Activated naive CD8-positive, alpha-beta T cell treated with anti-CD3 and anti-CD28 coated beads, Interleukin-2, amount 50 U/mL, for 24 hours (primary cell): ENCODE data around the gene ZSCAN9.

Source experiments
- ATAC-seq: fragments of 150-1000 bp; cut with Tn5 transposase; one replicate; pipeline ENCODE4 v1.10.0; 2021
- DNase-seq: peaks from one replicate; pipeline ENCODE4 v3.0.0; 2021
- H3K27ac Mint-ChIP-seq: one replicate; pipeline ENCODE4 v1.8.0; 2021; ENCODE audit warnings: mild to moderate bottlenecking, mixed read lengths
- H3K27me3 Mint-ChIP-seq: one replicate; pipeline ENCODE4 v1.8.0; 2021; ENCODE audit warnings: mixed read lengths
- H3K36me3 Mint-ChIP-seq: one replicate; pipeline ENCODE4 v1.8.0; 2021; ENCODE audit warnings: low read depth, mixed read lengths
- H3K4me1 Mint-ChIP-seq: one replicate; pipeline ENCODE4 v1.8.0; 2021; ENCODE audit warnings: mixed read lengths
- H3K4me3 Mint-ChIP-seq: one replicate; pipeline ENCODE4 v1.8.0; 2021; ENCODE audit warnings: mild to moderate bottlenecking, moderate library complexity, mixed read lengths
- H3K9me3 Mint-ChIP-seq: one replicate; pipeline ENCODE4 v1.8.0; 2021; ENCODE audit warnings: mixed read lengths

Gene ZSCAN9

GRCh38 chr6:28269492-28269891, 44.4 kb downstream of the ZSCAN9 start:
- peak; percentile 45 for ATAC-seq
- H3K27ac Mint-ChIP-seq, result peak overlapping the region; percentile 37
- no peak overlapping the region for H3K4me3 Mint-ChIP-seq
- H3K27me3 Mint-ChIP-seq, result no peaks in the 10 kb centered on the region
- H3K36me3 Mint-ChIP-seq, result peaks cover 11% of the 10 kb centered on the region
- H3K4me1 Mint-ChIP-seq, result peaks cover 16% of the 10 kb centered on the region
- DNase-seq, result no peak
- H3K9me3 Mint-ChIP-seq, result no peaks in the 10 kb centered on the region

GRCh38 chr6:28274888-28275287, 49.8 kb downstream of the ZSCAN9 start:
- ATAC-seq, result no peak
- H3K27ac Mint-ChIP-seq, result peak overlapping the region; percentile 10

DNA sequence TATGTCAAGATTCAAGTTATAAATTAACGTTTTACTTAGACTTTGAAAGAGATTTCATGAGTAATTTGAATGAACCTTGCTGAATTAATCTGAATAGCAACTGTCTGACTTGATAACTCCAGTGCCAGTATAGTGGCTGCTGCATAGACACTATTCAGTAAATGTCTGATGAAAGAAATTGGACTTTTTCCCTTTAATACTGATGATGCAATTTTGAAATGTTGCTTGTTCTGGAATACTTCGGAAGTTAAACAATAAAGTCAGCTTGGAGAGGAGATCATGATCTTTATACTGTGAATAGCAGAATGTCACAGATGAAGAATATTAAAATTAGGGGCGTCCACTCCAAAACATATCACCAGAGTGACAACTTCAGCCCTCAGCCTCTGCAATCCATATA, 52.7 kb downstream of the ZSCAN9 start:
- no peak overlapping the region for H3K4me3 Mint-ChIP-seq
- DNase-seq (no peak), ATAC-seq (no peak)
- no peaks in the 10 kb centered on the region for H3K9me3 Mint-ChIP-seq
- H3K27ac Mint-ChIP-seq, result no peak overlapping the region
- peaks cover 16% of the 10 kb centered on the region for H3K4me1 Mint-ChIP-seq
- H3K27me3 Mint-ChIP-seq, result peaks cover 10% of the 10 kb centered on the region
- peaks cover 29% of the 10 kb centered on the region for H3K36me3 Mint-ChIP-seq

More at GRCh38 chr6:28274888-28275287, 49.8 kb downstream of the ZSCAN9 start:
- H3K27me3 Mint-ChIP-seq, result peaks cover under 1% of the 10 kb centered on the region
- no peaks in the 10 kb centered on the region for H3K9me3 Mint-ChIP-seq
- no peak overlapping the region for H3K4me3 Mint-ChIP-seq
- DNase-seq, result no peak
- H3K4me1 Mint-ChIP-seq, result peaks cover 6% of the 10 kb centered on the region
- peaks cover 34% of the 10 kb centered on the region for H3K36me3 Mint-ChIP-seq

GRCh38 chr6:28280595-28281287, 55.7 kb downstream of the ZSCAN9 start:
- ATAC-seq (no peak), DNase-seq (no peak)
- Mint-ChIP-seq H3K4me1 (peaks cover 13% of the 10 kb centered on the region), H3K9me3 (peaks cover 3% of the 10 kb centered on the region), H3K27ac (no peak overlapping the region), H3K27me3 (peaks cover 13% of the 10 kb centered on the region), H3K4me3 (peak overlapping the region; percentile 82), H3K36me3 (peaks cover 16% of the 10 kb centered on the region)

- H3K4me1 Mint-ChIP-seq, result peaks cover 13% of the 10 kb centered on the region
- H3K9me3 Mint-ChIP-seq, result peaks cover 3% of the 10 kb centered on the region
- DNase-seq (peak; percentile 71), ATAC-seq (peak; percentile 92)
- no peak within 1 kb of the TSS for H3K27ac Mint-ChIP-seq
- H3K4me3 Mint-ChIP-seq, result peak within 1 kb of the TSS; percentile 82
- H3K27me3 Mint-ChIP-seq, result peaks cover 14% of the 10 kb centered on the region
- H3K36me3 Mint-ChIP-seq, result peaks cover 12% of the 10 kb centered on the region
Measured at GRCh38 chr6:28281288-28282064, 56.4 kb downstream of the ZSCAN9 start, which contains the start of gene PGBD1. PGBD1 (plus strand) TSS chr6:28281572; CDS start chr6:28283814, 2,242 bp downstream.

DNA sequence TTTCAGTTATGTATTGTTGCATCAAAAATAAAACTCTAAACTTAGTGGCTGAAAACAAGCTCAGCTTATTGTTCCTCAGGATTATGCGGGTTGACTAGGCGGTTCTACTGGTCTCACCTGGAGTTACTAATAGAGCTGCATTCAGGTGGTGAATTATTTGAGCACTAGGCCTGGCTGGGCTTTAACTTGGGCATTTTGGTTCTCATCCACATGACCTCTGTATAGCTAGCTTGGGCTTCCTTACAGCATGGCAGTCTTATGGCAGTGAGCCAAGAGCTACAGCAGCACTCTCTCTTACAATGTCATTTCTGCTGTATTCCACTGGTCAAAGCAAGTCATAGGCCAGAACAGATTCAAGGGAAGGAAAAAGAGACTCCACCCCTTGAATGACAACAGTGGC, 57.9 kb downstream of the ZSCAN9 start:
- H3K36me3 Mint-ChIP-seq, result peaks cover 18% of the 10 kb centered on the region
- no peak for ATAC-seq
- H3K9me3 Mint-ChIP-seq, result peaks cover 3% of the 10 kb centered on the region
- H3K4me1 Mint-ChIP-seq, result peaks cover 13% of the 10 kb centered on the region
- no peak for DNase-seq
- peaks cover 15% of the 10 kb centered on the region for H3K27me3 Mint-ChIP-seq
- no peak overlapping the region for H3K27ac Mint-ChIP-seq
- H3K4me3 Mint-ChIP-seq, result no peak overlapping the region
